Retina (tissue), 1 donor: ENCODE measurements around the gene POMGNT2.

ENCODE experiments used
- DNase-seq: peaks from one replicate; pipeline ENCODE4 v3.0.0-alpha.2; 2016

The POMGNT2 gene

GRCh38 chr3:43043071-43043766 is 62.7 kb downstream of the POMGNT2 start:
- DNase-seq, result no peak

DNA sequence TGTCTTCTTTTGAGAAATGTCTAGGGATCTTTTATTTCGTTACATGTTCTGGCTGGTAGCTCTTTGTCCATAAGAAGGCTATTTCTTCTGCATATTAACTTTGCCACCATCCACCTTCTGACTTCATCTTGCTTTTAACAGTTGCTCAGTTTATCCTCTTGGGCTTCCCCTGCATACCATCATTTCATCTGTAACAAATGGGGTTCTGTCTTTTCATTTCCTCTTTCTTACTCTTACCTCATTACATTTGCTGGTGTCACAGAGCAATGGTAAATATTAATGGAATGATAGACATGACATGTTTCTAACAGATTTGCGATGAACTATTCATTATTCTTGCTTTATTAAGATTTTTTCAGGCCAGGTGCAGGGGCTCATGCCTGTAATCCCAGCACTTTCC is 64.4 kb downstream of the POMGNT2 start:
- no peak for DNase-seq

- DNase-seq, result no peak
Observed at GRCh38 chr3:43038010-43038409, 67.9 kb downstream of the POMGNT2 start.

- no peak for DNase-seq
Observed at GRCh38 chr3:43036621-43037423, 69.1 kb downstream of the POMGNT2 start.

DNA sequence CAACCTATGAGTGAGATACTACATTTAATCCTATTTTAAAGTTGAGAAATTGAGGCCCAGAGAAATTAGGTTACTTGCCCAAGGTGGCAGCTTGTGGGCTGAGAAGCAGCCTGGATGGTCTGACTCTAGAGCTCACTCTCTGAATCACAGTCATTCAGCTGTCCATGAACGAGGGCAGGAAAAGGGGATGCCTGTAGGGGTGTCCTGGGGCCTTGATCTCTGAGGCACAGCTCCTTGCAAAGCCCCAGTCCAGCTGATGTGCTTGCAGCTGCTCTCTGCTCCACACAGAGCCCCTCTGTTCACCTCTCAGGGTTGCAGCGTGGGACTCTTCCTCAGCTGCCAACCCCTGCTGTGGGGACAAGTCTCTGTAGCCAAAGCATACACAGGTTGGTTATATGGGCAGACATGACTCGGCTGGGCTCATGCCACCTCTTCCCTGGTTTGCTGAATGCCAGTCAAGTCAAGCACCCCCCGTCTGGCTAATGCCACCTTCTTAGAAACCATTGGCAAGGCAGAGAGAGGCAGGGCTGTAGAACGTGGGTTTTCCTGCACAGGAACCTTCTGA is 70.0 kb downstream of the POMGNT2 start:
- DNase-seq, result no peak

DNA sequence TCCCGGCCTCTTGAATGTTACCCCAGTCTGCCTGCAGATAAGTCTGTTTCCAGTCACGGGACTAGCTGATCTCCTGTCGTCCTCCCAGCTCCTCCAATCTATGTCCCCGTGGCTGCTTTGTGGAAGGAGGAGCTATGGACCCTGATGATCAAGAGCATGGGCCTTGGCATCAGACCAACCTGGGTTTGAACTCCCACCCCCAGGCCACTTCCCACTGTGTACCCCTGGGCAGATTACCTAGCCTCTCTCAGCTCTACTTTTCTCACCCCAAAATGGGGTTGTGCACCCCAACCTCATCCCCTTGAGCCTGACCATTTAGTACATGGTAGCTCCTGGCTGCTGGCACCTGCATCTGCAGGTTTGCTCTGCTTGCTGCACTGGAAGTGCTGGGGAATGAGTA is 71.0 kb downstream of the POMGNT2 start:
- no peak for DNase-seq

DNA sequence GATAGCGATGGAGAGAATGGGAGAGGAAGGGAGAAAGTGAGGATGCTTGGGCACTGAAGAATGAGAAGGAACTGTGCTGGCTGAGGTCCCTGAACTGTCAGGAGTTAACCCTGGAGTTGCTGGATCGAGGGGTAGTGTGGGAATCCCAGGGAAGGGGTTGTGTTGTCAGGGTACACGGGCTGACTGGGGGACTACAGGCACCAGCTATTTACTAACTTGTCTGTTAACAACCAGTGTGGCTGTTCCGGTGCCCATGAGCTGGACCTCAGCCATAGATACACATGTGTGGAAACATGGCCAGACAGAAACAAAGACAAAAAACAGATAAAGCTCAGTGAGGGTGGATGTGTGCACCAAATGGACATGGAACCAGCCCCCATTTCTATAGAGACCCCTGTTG is 71.7 kb downstream of the POMGNT2 start:
- no peak for DNase-seq

DNA sequence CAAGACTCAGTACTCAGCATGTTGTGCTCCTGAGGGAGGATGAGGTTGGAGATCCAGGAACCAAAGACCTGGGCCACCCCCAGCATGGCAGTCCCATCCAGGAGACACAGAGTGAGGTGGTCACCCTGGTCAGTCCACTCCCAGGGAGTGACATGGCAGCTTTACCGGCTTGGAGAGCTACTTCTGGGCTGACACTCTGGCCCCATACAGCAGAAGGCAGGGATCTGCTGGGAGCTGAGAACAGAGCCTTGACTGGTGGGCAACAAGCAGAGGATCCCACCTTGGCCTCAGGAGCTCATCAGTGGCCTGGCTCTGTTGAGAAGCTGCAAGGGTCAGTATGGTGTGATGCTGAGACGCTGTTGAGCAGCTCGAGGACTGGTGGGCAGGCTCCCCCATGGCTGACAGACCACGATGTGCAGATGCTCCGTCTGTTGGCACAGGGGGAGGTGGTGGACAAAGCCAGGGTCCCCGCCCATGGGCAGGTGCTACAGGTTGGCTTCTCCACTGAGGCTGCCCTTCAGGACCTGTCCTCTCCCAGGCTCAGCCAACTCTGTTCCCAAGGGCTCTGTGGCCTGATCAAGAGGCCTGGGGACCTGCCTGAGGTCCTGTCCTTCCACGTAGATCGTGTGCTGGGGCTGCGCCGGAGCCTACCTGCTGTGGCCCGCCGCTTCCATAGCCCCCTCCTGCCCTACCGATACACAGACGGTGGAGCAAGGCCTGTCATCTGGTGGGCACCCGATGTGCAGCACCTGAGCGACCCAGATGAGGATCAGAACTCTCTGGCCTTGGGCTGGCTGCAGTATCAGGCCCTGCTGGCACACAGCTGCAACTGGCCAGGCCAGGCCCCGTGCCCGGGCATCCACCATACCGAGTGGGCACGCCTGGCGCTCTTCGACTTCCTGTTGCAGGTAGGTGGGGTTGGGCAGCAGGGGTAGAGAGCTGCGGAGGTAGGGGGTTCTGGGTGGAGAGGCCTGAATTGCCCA is 72.9 kb downstream of the POMGNT2 start:
- DNase-seq, result no peak

DNA sequence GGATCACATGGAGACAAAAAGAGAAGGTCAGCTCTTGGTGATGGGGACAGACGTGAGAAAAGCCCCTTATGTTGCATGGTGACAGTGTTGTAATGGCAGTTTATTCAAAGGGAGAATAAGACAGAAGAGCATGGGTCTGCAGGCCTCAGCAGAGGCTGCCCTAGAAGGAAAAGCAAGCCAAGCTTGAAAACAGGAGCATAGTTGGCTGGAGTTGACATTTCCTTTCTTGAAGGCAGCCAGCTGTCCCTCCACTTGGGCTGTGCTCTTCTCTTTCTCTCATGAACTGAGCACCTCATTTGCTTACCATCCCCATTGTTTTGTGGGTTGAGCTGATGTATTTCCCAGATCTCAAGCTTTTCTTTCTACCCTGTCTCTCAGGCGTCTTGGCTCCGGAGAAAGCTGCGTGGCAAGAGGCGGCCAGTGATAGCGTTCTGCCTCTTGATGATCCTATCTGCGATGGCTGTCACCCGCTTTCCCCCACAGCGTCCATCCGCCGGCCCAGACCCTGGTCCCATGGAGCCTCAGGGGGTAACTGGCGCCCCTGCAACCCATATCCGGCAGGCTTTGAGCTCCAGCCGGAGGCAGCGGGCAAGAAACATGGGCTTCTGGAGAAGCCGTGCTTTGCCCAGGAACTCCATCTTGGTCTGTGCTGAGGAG is 73.9 kb downstream of the POMGNT2 start:
- no peak for DNase-seq

DNA sequence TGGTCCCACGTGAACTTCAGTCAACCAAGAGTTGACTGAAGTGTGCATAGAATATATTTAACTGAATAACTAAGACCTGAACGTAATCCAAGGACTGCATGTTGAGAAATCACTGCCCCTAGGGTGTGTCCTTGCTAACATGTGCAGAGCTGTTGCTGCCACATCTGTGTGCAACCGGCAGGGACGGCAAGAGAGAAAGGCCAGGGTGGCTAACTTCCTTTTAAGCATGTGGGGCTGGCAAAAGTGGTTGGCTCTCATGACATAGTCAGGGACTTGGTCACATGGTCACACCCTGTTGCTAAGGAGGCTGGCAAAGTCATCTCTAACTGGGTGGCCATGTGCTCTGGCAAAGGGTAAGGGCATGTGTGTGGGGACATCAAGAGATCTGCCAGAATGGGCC is 74.4 kb downstream of the POMGNT2 start:
- no peak for DNase-seq

DNA sequence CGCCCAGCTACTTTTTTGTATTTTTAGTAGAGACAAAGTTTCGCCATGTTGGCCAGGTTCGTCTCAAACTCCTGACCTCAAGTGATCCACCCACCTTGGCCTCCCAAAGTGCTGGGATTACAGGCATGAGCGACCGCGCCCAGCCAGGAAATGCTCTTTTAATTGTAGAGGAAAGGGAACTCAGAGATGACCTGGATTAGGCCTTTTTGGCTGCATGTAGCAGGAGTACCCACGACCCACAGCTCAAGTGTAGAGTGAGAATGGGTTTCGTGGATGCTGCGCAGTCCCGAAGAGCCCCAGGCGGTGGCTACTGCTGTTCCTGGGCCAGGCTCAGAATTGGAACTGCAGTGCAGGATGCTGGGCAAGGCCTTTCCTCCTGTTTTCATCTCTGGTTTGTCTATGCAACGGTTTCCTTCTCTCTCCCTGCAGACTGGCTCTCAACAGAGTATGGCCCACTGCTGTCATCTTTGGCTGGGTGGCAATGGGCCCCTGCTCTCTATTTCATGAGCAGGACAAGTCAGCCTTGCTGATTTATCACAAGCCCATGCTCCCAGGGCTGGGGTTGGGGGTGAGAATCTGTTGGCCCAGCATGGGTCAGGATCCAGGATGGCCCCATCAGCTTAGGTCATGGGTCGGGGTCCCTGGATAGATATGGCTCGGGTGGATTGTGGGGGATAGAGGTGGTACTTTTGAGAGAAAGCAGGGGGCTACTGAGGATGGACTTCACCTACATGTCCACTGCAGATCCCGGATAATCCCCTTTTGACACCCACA is 75.5 kb downstream of the POMGNT2 start:
- no peak for DNase-seq
